GM19099 (cell line): Measurements from ENCODE around the gene TMEM242.

ENCODE experiments used
- POLR2A ChIP-seq: IDR thresholded peaks from 3 replicates; pipeline ENCODE4 v1.6.1; 2011; ENCODE audit warnings: low read depth; ENCODE audit not compliant: insufficient read length; ENCODE audit errors: extremely low read depth

Gene TMEM242

GRCh38 chr6:157285422-157285779 lies 37.9 kb downstream of the TMEM242 start:
- TF ChIP-seq POLR2A: no peak

GRCh38 chr6:157284738-157285421 lies 38.4 kb downstream of the TMEM242 start:
- TF ChIP-seq POLR2A: no peak

- no peak for TF ChIP-seq POLR2A
These were observed 39.2 kb downstream of the TMEM242 start for GRCh38 chr6:157283900-157284737.

- no peak for TF ChIP-seq POLR2A
These were observed 39.9 kb downstream of the TMEM242 start for GRCh38 chr6:157283330-157283898.

- TF ChIP-seq POLR2A: no peak
These were observed 41.0 kb downstream of the TMEM242 start for GRCh38 chr6:157282284-157282683.

- TF ChIP-seq POLR2A: no peak
These were observed 41.7 kb downstream of the TMEM242 start for GRCh38 chr6:157281570-157281969.

GRCh38 chr6:157280947-157281346 lies 42.4 kb downstream of the TMEM242 start:
- no peak for TF ChIP-seq POLR2A

- TF ChIP-seq POLR2A: no peak
These were observed 43.2 kb downstream of the TMEM242 start for GRCh38 chr6:157280157-157280556.

- TF ChIP-seq POLR2A: no peak
These were observed 45.1 kb downstream of the TMEM242 start for GRCh38 chr6:157278171-157278570.

- no peak for TF ChIP-seq POLR2A
These were observed 46.6 kb downstream of the TMEM242 start for GRCh38 chr6:157276731-157277130.

- no peak for TF ChIP-seq POLR2A
These were observed 47.2 kb downstream of the TMEM242 start for GRCh38 chr6:157276134-157276532.

GRCh38 chr6:157274471-157275226 lies 48.7 kb downstream of the TMEM242 start:
- TF ChIP-seq POLR2A: no peak

- TF ChIP-seq POLR2A: no peak
These were observed 49.4 kb downstream of the TMEM242 start for GRCh38 chr6:157273756-157274470.
